Stimulated activated naive CD8-positive, alpha-beta T cell treated with anti-CD3 and anti-CD28 coated beads, Interleukin-15, Interleukin-2, amounts not matched to agents 100 U/mL and 50 U/mL, for 24 hours (primary cell): Measurements from ENCODE around the gene DPP7.

ENCODE experiments used
- ATAC-seq: fragments of 150-1000 bp; cut with Tn5 transposase; one replicate; pipeline ENCODE4 v1.10.0; 2021
- DNase-seq: peaks from one replicate; pipeline ENCODE4 v3.0.0; 2021

Gene DPP7

GRCh38 chr9:137114613-137115393 lies at the start of gene DPP7:
Gene DPP7 (minus strand): TSS chr9:137114733. CDS start chr9:137114713, 20 bp downstream.
- ATAC-seq, result peak; percentile 81
- DNase-seq, result peak; percentile 88

- ATAC-seq (no peak), DNase-seq (no peak)
Measured at GRCh38 chr9:137163805-137164204, 49.3 kb upstream of the DPP7 start.

- ATAC-seq (no peak), DNase-seq (no peak)
Measured at GRCh38 chr9:137163365-137163715, 48.8 kb upstream of the DPP7 start.

- ATAC-seq, result no peak
- no peak for DNase-seq
Measured at GRCh38 chr9:137162505-137163364, 48.2 kb upstream of the DPP7 start.

GRCh38 chr9:137161558-137162486 lies 47.3 kb upstream of the DPP7 start:
- no peak for DNase-seq

GRCh38 chr9:137160716-137161557 lies 46.4 kb upstream of the DPP7 start:
- ATAC-seq, result no peak
- DNase-seq, result no peak

More at GRCh38 chr9:137161558-137162486, 47.3 kb upstream of the DPP7 start:
- ATAC-seq, result no peak

- ATAC-seq (no peak), DNase-seq (no peak)
Measured at GRCh38 chr9:137160054-137160425, 45.5 kb upstream of the DPP7 start.

GRCh38 chr9:137159105-137160053 lies 44.8 kb upstream of the DPP7 start:
- no peak for ATAC-seq
- DNase-seq, result no peak

GRCh38 chr9:137158625-137159024 lies 44.1 kb upstream of the DPP7 start:
- DNase-seq (no peak), ATAC-seq (no peak)

GRCh38 chr9:137157618-137158415 lies 43.3 kb upstream of the DPP7 start:
- no peak for DNase-seq
- no peak for ATAC-seq

- peak; percentile 75 for DNase-seq
Measured at GRCh38 chr9:137156567-137157375, 42.2 kb upstream of the DPP7 start.

GRCh38 chr9:137152844-137153405 lies 38.4 kb upstream of the DPP7 start:
- ATAC-seq, result no peak
- no peak for DNase-seq

More at GRCh38 chr9:137156567-137157375, 42.2 kb upstream of the DPP7 start:
- ATAC-seq, result peak; percentile 58

GRCh38 chr9:137150617-137151457 lies 36.3 kb upstream of the DPP7 start:
- peak; percentile 75 for DNase-seq
- peak; percentile 35 for ATAC-seq

GRCh38 chr9:137149942-137150616 lies 35.5 kb upstream of the DPP7 start:
- peak; percentile 67 for DNase-seq
- ATAC-seq, result no peak

GRCh38 chr9:137149363-137149762 lies 34.8 kb upstream of the DPP7 start:
- DNase-seq (no peak), ATAC-seq (no peak)

- ATAC-seq (no peak), DNase-seq (no peak)
Measured at GRCh38 chr9:137148661-137149060, 34.1 kb upstream of the DPP7 start.
